K562 (cell line): ENCODE data around the gene PAIP2. TPM values are rescaled to one million over a fixed set of nuclear protein-coding genes. Genes with fewer than 3 reads are reported as not detected.

Experiments
- ELK3 ChIP-seq: fragments of 450-650 bp; formaldehyde crosslinking; IDR thresholded peaks from 2 replicates; pipeline ENCODE4 v1.4.0; 2020; ENCODE audit warnings: mild to moderate bottlenecking
- FOXK2 ChIP-seq, 2 experiments: fragments of 450-650 bp; IDR thresholded peaks in 1 of 2; conservative IDR thresholded peaks in 1 of 2; 2 replicates each; pipeline ENCODE4 v1.6.1; 2016; ENCODE audit warnings: low read depth in 2 of 2, mild to moderate bottlenecking in 1 of 2
- RERE ChIP-seq: sonication (generic); formaldehyde crosslinking; IDR thresholded peaks from 2 replicates; pipeline ENCODE4 v1.8.0; 2023; ENCODE audit warnings: missing genetic modification reagents, mild to moderate bottlenecking, borderline replicate concordance
- USF2 ChIP-seq: sonication (generic); formaldehyde crosslinking; IDR thresholded peaks from 2 replicates; pipeline ENCODE4 v1.5.0; 2020; ENCODE audit warnings: missing genetic modification reagents
- ZNF140 ChIP-seq: fragments of 250-450 bp; sonication (Bioruptor Pico); IDR thresholded peaks from 2 replicates; pipeline ENCODE4 v1.8.0; 2021; ENCODE audit warnings: moderate library complexity, mild to moderate bottlenecking, inconsistent platforms
- polyA plus RNA-seq, 8 experiments: library from polyadenylated mRNA; depleted of rRNA in 4 of 8; stranded (reverse) in 5 of 8; unstranded in 3 of 8; fragments of >200 nt; fragmentation: Nextera tagmentation in 2 of 8; fragmentation: Illumina TruSeq in 1 of 8; extraction: Ambion mirVana in 2 of 8; extraction: Trizol in 1 of 8; gene quantifications; 2 replicates each; pipeline versions ENCODE4 v1.2.1 to v1.2.3, GENCODE V29; 2011 to 2014; ENCODE audit warnings: inconsistent platforms in 1 of 8, missing spikeins in 1 of 8
- total RNA-seq, 7 experiments: library from RNA; depleted of rRNA in 6 of 7; stranded (reverse); fragments of >200 nt in 6 of 7; fragmentation: Illumina TruSeq in 2 of 7; extraction: Trizol in 2 of 7; gene quantifications; 2 replicates each; pipeline versions ENCODE4 v1.2.1 to v1.2.3, GENCODE V29; 2011 to 2021; ENCODE audit warnings: low replicate concordance in 1 of 7
- TF ChIP-seq, protein P1 (sequence below): fragments of 250-450 bp; sonication (Bioruptor Pico); IDR thresholded peaks from 2 replicates; pipeline ENCODE4 v1.5.0; 2021; ENCODE audit warnings: mild to moderate bottlenecking, moderate library complexity

Gene PAIP2
- total and polyA plus RNA-seq, 9 of the 15 experiments (the other 6 are each of a cell fraction or from before 2014, with no cell fraction given): 78.3 to 187 (median 128) TPM

- TF ChIP-seq, protein P1, sequence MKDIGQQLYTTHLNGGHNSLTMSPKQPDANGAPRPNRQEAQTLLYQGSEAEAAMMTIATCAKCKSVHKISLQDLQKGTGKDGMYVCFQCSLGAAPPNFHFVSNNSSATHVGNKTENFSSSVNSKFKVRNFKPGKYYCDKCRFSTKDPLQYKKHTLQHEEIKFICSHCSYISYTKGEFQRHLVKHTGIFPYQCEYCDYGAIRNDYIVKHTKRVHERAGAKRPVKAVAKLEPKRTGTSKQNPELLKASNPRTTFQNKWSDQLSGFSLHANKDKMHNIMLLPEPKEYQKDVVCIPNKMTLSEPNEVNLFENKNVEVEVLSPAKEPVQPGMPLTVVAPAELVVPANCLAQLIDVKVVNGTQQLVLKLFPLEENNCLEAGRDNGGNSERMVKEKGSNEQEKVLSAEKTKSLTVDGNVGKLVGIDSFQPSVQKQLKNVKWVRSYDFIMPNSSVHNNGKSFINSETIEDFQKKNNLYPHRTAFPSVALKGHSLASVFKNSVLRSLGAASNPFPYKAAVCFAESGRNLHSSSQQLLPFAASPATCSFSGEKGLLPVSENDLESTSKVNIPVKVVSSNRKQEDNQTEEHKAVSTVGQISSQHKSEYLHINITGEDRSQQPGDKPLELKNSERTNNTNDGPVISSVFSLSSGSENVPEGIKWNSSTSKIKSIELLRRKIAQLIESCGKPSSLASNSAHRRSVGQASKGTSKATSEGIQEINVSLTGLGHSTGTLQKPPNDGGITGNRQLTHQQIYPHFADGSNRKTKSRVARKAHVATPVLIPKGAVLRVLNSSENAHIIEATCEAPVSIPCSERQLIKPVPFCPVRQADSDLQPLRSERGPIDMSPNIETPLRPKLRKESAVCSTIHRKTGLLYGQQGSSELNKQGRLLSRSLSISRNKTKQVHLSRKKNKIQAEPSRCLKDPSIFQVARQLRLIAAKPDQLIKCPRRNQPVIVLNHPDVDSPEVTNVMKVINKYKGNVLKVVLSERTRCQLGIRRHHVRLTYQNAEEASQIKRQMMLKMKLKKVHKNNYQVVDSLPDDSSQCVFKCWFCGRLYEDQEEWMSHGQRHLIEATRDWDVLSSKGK: no peak
- TF ChIP-seq ELK3 (CRISPR knock-in tag): no peak
- TF ChIP-seq FOXK2 (conservative IDR thresholded peaks at IDR 0.05 in 1 of 2, IDR thresholded peaks at IDR 0.05 in 1 of 2; ENCODE audit: low read depth in 2 of 2): no peak
- no peak for TF ChIP-seq USF2 (CRISPR knock-in tag)
- TF ChIP-seq RERE: no peak
- no peak for TF ChIP-seq ZNF140 (CRISPR knock-in tag)
These were observed 20.3 kb downstream of the PAIP2 start (continued) for GRCh38 chr5:139361835-139362429.
